ENCODE measurements around the gene ATP13A1. TPM values are rescaled to one million over a fixed set of nuclear protein-coding genes. Genes with fewer than 3 reads are reported as not detected.

Gene ATP13A1
- total and polyA plus RNA-seq, 4 donors: 13.9 to 105 (median 47.7) TPM

DNA sequence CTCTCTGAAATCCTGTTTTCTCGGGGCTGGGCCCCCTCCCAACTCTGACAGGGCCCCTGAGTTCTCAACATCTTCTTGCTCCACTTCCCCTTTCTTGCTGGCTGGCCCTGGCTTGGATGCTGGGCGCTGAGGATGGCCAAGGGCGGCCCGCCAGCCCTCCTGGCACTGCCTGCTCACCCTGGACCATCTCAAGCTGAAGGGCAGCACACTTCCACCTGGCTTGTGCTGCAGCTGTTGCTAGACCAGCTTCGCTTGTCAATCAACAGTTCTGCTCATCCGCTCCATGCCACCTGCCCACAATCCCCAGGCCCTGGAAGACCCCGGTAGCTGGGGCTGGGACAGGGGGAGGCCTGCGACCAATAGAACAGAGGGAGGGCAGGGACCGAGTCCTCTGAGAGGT is 13.1 kb downstream of the ATP13A1 start:
- ATAC-seq (ENCODE audit: low FRiP score) (no peak), DNase-seq (no peak)
- intact Hi-C loops (cut with DNase I): no loop called here
- H3K36me3 ChIP-seq (ENCODE audit: control insufficient read depth in 1 of 2, insufficient read depth in 2 of 2, low read length in 1 of 2): peaks cover 0 to 32% of the 10 kb centered on the region in 2 donors
- WGBS, 2 donors: 90 to 93% methylated on average over 9 of the region's 9 CpGs
- no peaks in the 10 kb centered on the region for H3K4me1 ChIP-seq (ENCODE audit: control insufficient read depth in 1 of 2, insufficient read depth in 2 of 2, low read length in 2 of 2)
- H3K27ac ChIP-seq (ENCODE audit: low read depth in 1 of 2, low read length in 2 of 2): no peak overlapping the region
- no peaks in the 10 kb centered on the region for H3K9me3 ChIP-seq (ENCODE audit: control insufficient read depth, low read length)
- no peaks in the 10 kb centered on the region for H3K27me3 ChIP-seq (ENCODE audit: control insufficient read depth in 1 of 2, insufficient read depth in 2 of 2, low read length in 1 of 2)
- no peak overlapping the region for H3K4me3 ChIP-seq (ENCODE audit: low read length in 2 of 2)

DNA sequence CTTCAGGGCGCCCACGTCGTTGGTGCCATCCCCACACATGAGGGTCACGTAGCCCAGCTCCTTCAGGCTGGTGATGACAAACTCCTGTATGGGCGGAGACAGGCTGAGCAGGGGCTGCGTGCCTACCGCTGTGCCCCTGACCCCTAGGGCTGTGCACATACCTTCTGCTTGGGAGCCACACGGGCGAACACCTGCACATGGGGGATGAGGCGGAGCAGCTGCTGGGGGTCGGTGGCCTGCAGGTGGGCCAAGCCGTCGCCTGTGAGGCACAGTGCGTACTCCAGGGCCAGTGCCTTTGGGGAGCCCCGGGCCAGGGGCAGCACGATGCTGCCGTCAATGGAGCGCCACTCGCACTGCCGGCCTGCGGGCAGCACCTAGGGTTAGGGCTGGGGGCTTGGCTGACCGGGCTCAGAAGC is 13.9 kb downstream of the ATP13A1 start:
- 95% methylated on average over 21 to 22 of the region's 22 CpGs for WGBS, 2 donors
- intact Hi-C loops (cut with DNase I): no loop called here

DNA sequence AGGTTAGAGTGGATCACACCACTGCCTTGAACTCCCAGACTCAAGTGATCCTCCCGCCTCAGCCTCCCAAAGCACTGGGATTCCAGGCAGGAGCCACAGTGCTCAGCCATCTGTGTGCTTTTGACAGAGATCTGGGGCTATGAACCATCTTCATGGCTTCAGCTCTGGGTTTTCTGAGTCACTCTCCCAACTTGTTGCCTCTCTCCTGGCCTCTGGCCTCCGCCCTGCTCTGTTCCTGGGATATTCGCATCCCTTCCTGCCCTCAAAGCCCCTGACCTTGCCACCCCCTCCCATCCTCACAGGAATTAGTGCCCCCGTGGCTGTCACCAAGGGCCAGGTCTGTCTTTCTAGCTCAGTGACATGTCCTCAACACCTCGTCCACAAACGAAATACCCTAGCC is 14.3 kb downstream of the ATP13A1 start:
- H3K4me1 ChIP-seq (ENCODE audit: control insufficient read depth in 1 of 2, insufficient read depth in 2 of 2, low read length in 2 of 2): no peaks in the 10 kb centered on the region
- H3K4me3 ChIP-seq (ENCODE audit: low read length in 2 of 2): no peak overlapping the region
- H3K9me3 ChIP-seq (ENCODE audit: control insufficient read depth, low read length): no peaks in the 10 kb centered on the region
- DNase-seq (no peak), ATAC-seq (ENCODE audit: low FRiP score) (no peak)
- no peak overlapping the region for H3K27ac ChIP-seq (ENCODE audit: low read depth in 1 of 2, low read length in 2 of 2)
- peaks cover 0 to 21% of the 10 kb centered on the region in 2 donors for H3K36me3 ChIP-seq (ENCODE audit: control insufficient read depth in 1 of 2, insufficient read depth in 2 of 2, low read length in 1 of 2)
- 86% methylated on average over 6 of the region's 6 CpGs for whole genome bisulfite sequencing, 2 donors
- H3K27me3 ChIP-seq (ENCODE audit: control insufficient read depth in 1 of 2, insufficient read depth in 2 of 2, low read length in 1 of 2): no peaks in the 10 kb centered on the region
- intact Hi-C loops (cut with DNase I): no loop called here

More for the DNA sequence above, 13.9 kb downstream of the ATP13A1 start:
- Histone ChIP-seq H3K27me3 (ENCODE audit: control insufficient read depth in 1 of 2, insufficient read depth in 2 of 2, low read length in 1 of 2) (no peaks in the 10 kb centered on the region), H3K9me3 (ENCODE audit: control insufficient read depth, low read length) (no peaks in the 10 kb centered on the region), H3K4me3 (ENCODE audit: low read length in 2 of 2) (no peak overlapping the region), H3K36me3 (ENCODE audit: control insufficient read depth in 1 of 2, insufficient read depth in 2 of 2, low read length in 1 of 2) (peaks cover 0 to 25% of the 10 kb centered on the region in 2 donors), H3K27ac (ENCODE audit: low read depth in 1 of 2, low read length in 2 of 2) (no peak overlapping the region), H3K4me1 (ENCODE audit: control insufficient read depth in 1 of 2, insufficient read depth in 2 of 2, low read length in 2 of 2) (no peaks in the 10 kb centered on the region)
- ATAC-seq (ENCODE audit: low FRiP score) (no peak), DNase-seq (no peak)

DNA sequence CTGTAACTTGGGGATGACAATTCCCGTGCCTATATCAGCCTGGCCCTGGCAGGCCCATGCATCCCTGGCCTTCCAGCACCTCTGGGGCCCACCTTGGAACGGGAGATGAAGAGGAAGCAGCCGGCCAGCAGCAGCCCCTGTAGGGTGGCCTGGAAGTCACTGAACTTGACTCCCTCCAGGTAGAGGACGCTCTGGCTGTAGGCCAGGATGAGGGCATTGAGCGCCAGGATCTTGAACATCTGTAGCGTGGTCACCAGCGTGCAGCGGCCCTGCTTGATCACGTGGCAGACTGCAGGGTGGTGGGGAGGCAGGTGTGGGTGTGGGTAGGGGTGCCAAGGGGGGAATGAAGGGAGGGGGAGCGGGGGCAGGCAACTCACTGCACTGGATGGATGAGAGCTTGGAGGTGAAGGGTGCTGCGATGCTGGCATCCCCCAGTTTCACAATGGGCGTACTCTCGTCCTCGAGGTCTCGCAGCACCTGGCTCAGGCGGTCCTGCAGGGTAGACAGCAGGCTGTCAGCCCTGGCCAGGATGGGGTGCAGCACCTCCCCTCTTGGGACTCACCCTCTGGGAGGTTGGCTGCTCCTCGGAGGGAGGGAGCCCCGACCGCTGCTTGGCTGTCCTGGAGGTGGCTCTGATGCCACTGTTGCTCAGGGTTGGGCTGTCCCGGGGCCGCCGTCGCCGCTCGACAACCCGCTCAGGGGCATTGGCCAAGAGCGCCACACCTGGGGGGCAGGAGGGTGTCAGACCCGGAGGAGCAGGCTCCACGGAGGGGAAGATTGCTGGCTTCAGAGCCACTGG is 16.2 kb downstream of the ATP13A1 start:
- Histone ChIP-seq H3K4me3 (ENCODE audit: low read length in 2 of 2) (no peak overlapping the region), H3K36me3 (ENCODE audit: control insufficient read depth in 1 of 2, insufficient read depth in 2 of 2, low read length in 1 of 2) (peaks cover 0 to 13% of the 10 kb centered on the region in 2 donors), H3K27me3 (ENCODE audit: control insufficient read depth in 1 of 2, insufficient read depth in 2 of 2, low read length in 1 of 2) (no peaks in the 10 kb centered on the region), H3K27ac (ENCODE audit: low read depth in 1 of 2, low read length in 2 of 2) (no peak overlapping the region), H3K9me3 (ENCODE audit: control insufficient read depth, low read length) (no peaks in the 10 kb centered on the region), H3K4me1 (ENCODE audit: control insufficient read depth in 1 of 2, insufficient read depth in 2 of 2, low read length in 2 of 2) (no peaks in the 10 kb centered on the region)
- intact Hi-C loops (cut with DNase I): no loop called here
- 91 to 92% methylated on average over 27 to 29 of the region's 29 CpGs for WGBS, 2 donors
- ATAC-seq (ENCODE audit: low FRiP score) (no peak), DNase-seq (no peak)

DNA sequence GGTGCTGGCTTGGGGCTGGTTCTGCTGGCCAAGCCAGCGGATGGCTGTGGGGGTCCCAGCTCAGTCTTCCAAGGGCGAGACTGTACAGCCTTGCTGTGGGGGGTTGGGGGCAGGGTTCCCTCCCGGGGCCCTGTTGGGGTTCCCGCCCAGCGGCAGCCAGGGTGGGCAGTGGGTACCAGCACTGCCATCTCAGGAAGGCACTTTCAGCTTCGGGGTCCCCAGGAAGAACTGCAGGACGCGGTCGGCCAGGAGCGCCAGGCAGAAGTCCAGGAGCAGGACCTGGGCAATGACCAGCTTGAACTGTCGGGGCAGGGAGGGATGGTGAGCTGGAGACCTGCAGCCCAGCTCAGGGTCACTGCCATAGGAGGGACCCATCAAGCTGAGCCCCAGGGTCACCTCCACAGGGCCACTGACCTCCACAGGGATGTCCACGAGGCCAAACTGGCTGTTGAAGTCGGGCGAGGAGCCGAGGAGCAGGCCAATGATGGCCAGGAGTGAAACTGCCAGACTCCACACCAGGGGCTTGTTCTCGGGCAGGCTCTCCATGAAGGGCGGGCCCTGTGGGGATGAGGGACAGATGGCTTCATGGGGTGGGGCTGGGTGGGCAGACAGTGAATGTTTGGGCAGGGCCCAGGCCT is 18.1 kb downstream of the ATP13A1 start:
- Histone ChIP-seq H3K4me3 (ENCODE audit: low read length in 2 of 2) (no peak overlapping the region), H3K27ac (ENCODE audit: low read depth in 1 of 2, low read length in 2 of 2) (no peak overlapping the region), H3K27me3 (ENCODE audit: control insufficient read depth in 1 of 2, insufficient read depth in 2 of 2, low read length in 1 of 2) (no peaks in the 10 kb centered on the region), H3K9me3 (ENCODE audit: control insufficient read depth, low read length) (no peaks in the 10 kb centered on the region), H3K36me3 (ENCODE audit: control insufficient read depth in 1 of 2, insufficient read depth in 2 of 2, low read length in 1 of 2) (peaks cover 0 to 9% of the 10 kb centered on the region in 2 donors), H3K4me1 (ENCODE audit: control insufficient read depth in 1 of 2, insufficient read depth in 2 of 2, low read length in 2 of 2) (no peaks in the 10 kb centered on the region)
- no peak for DNase-seq
- intact Hi-C loops (cut with DNase I): no loop called here
- no peak for ATAC-seq (ENCODE audit: low FRiP score)
- WGBS, 2 donors: 91 to 92% methylated on average over 17 of the region's 17 CpGs

DNA sequence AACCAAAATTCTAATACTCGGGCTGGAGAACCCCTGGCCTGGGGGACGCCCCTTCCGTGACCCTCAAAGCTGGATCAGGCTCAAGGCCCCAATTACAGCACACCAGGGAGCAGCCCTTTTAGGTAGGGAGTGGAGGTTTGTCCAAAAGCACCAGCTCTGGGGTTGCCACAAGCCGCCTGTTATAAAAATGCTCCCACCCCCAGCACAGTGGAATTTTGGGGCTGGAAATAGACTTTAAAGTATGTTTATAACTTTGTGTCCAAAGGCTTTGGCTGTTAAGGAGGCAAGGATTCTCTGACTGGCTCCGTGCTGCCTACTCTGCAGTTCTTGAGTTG is 19.5 kb downstream of the ATP13A1 start:
- intact Hi-C loops (cut with DNase I): loop anchor here (1.0 to 5.0 kb wide), 2 partner anchors 112 kb away; no protein-coding TSS in a partner anchor
- Histone ChIP-seq H3K27ac (ENCODE audit: low read depth in 1 of 2, low read length in 2 of 2) (no peak overlapping the region), H3K4me1 (ENCODE audit: control insufficient read depth in 1 of 2, insufficient read depth in 2 of 2, low read length in 2 of 2) (no peaks in the 10 kb centered on the region), H3K9me3 (ENCODE audit: control insufficient read depth, low read length) (no peaks in the 10 kb centered on the region), H3K36me3 (ENCODE audit: control insufficient read depth in 1 of 2, insufficient read depth in 2 of 2, low read length in 1 of 2) (peaks cover 0 to under 1% of the 10 kb centered on the region in 2 donors), H3K27me3 (ENCODE audit: control insufficient read depth in 1 of 2, insufficient read depth in 2 of 2, low read length in 1 of 2) (no peaks in the 10 kb centered on the region), H3K4me3 (ENCODE audit: low read length in 2 of 2) (no peak overlapping the region)
- DNase-seq (no peak), ATAC-seq (ENCODE audit: low FRiP score) (no peak)
- 14 to 15% methylated on average over 5 of the region's 5 CpGs for WGBS, 2 donors

DNA sequence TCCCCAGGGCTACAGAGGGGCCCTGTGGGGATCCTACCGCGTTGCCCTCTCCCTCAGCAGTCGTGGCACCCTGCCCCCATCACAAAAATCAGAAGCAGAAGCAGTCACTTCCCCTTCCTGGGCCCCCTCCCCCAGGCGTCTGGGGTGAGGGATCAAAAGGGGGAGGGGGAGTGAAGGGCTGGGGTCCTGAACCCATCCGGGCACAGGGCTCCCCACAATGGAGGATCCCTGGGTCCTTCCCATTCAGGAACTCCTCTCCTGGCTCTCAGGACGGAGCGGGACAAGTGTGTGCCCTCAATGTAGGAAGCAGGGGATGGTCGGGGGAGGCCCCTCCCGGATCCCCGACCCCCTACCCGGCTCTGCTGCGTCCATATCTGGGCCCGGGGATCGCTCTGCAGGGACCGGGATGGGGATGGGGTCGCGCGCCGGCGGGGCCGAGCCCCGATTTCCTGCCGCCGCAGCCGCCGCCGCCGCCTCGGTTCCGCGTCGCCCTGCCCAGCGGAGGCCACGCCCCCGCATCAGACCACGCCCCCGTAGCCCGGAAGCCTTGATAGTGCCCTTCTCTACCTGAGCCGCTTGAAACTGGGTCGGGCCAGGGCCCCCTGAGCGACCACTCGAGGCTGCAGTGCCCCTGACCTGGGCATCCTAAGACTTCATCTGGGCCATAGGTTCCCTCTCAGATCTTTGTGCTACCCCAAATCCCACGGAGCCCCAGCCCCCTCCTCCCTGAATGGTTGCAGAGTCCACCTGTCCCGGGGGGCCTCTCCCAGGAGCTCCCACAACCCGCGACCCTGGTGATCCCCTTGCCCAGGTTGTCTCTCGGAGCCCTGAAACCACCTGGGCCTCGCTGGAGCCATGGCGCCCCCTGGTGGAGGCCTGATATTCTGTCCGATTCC is 20.1 kb downstream of the ATP13A1 start, which contains the start of gene GMIP:
Gene GMIP, minus strand, starts transcription at position 500 of the 896 bp plus-strand sequence. Its CDS starts 128 bp downstream, at position 372.
- 1% methylated on average over 45 to 50 of the region's 50 CpGs for WGBS, 2 donors
- ATAC-seq (ENCODE audit: low FRiP score): peak; percentile 85
- H3K4me1 ChIP-seq (ENCODE audit: control insufficient read depth in 1 of 2, insufficient read depth in 2 of 2, low read length in 2 of 2): no peaks in the 10 kb centered on the region
- no peaks in the 10 kb centered on the region for H3K36me3 ChIP-seq (ENCODE audit: control insufficient read depth in 1 of 2, insufficient read depth in 2 of 2, low read length in 1 of 2)
- H3K4me3 ChIP-seq (ENCODE audit: low read length in 2 of 2): peak within 1 kb of the TSS; percentile 29 to 60
- intact Hi-C loops (cut with DNase I): loop anchor here (1.0 to 5.0 kb wide), 3 partner anchors 20 to 111 kb away; partner anchors contain the start of gene ATP13A1 (in 1 of the 2)
- no peaks in the 10 kb centered on the region for H3K27me3 ChIP-seq (ENCODE audit: control insufficient read depth in 1 of 2, insufficient read depth in 2 of 2, low read length in 1 of 2)
- H3K27ac ChIP-seq (ENCODE audit: low read depth in 1 of 2, low read length in 2 of 2): no peak within 1 kb of the TSS
- no peaks in the 10 kb centered on the region for H3K9me3 ChIP-seq (ENCODE audit: control insufficient read depth, low read length)
- DNase-seq: peak; percentile 87 to 94

DNA sequence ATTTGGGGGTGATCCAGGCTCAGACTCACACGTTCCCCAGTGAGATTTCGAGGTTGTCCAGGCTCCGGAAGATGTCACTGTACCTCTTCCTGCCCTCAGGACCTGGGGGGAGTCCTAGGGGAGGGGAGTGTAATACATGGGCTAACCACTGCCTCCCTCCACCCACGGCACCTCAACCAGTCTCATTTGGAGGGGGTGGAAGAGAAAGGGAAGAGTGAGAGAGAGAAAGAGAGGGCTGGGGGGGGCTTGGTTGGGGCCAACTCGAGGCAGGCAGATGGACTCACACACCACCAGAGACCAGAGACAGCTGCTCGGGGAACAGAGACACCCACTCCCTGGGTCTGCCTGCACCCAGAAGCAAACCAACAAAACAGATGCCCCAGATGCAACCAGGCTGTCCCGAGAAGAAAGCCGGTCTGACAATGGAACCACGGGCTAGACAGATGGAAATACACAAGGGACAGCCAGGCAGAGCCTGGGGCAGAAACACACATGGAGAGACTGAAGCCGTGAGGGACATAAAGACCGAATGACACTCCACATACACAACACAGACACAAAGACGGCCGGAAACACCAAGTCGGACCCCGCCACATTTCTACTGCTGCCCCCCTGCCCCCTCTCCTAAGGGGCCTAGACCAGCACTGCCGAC is 20.8 kb downstream of the ATP13A1 start:
- DNase-seq (no peak), ATAC-seq (ENCODE audit: low FRiP score) (no peak)
- WGBS, 2 donors: 20 to 29% methylated on average over 15 to 16 of the region's 16 CpGs
- Histone ChIP-seq H3K36me3 (ENCODE audit: control insufficient read depth in 1 of 2, insufficient read depth in 2 of 2, low read length in 1 of 2) (no peaks in the 10 kb centered on the region), H3K27ac (ENCODE audit: low read depth in 1 of 2, low read length in 2 of 2) (no peak overlapping the region), H3K4me3 (ENCODE audit: low read length in 2 of 2) (peak overlapping the region; percentile 29 to 60), H3K9me3 (ENCODE audit: control insufficient read depth, low read length) (no peaks in the 10 kb centered on the region), H3K27me3 (ENCODE audit: control insufficient read depth in 1 of 2, insufficient read depth in 2 of 2, low read length in 1 of 2) (no peaks in the 10 kb centered on the region), H3K4me1 (ENCODE audit: control insufficient read depth in 1 of 2, insufficient read depth in 2 of 2, low read length in 2 of 2) (no peaks in the 10 kb centered on the region)
- intact Hi-C loops (cut with DNase I): loop anchor here (1.0 to 5.0 kb wide), 2 partner anchors 21 to 110 kb away; partner anchors contain the start of gene ATP13A1 (in 1 of the 2)
